GM19035 (cell line): ENCODE data around the gene PPFIA4.

Experiments used
- ATAC-seq: cut with Tn5 transposase; IDR thresholded peaks from one replicate; pipeline ENCODE4 v1.9.1; 2021; ENCODE audit not compliant: unreplicated experiment

Gene PPFIA4

GRCh38 chr1:203124546-203125317 is 98.4 kb downstream of the PPFIA4 start:
- no peak for ATAC-seq

GRCh38 chr1:203126151-203126865 is 100.0 kb downstream of the PPFIA4 start:
- no peak for ATAC-seq

GRCh38 chr1:203126866-203127665 is 100.8 kb downstream of the PPFIA4 start:
- ATAC-seq: no peak

- ATAC-seq: no peak
Observed at GRCh38 chr1:203127666-203128430, 101.6 kb downstream of the PPFIA4 start, which contains the start of gene ADORA1. ADORA1 (plus strand) TSS chr1:203127726; CDS start chr1:203128842, 1,116 bp downstream.

GRCh38 chr1:203128431-203128715 is 102.1 kb downstream of the PPFIA4 start:
- no peak for ATAC-seq
